Sigmoid colon (tissue), 4 donors: ENCODE measurements around the gene ZNF564.

Experiments
- EP300 ChIP-seq, 4 donors: sonication (generic); formaldehyde crosslinking; IDR thresholded peaks; one replicate each; pipeline ENCODE4 v1.6.1; 2017; ENCODE audit warnings: antibody characterized with exemption in 4 of 4
- TF ChIP-seq, protein P1 (sequence below), 4 experiments: fragments of 450-650 bp in 3 of 4; fragments of 200-600 bp in 1 of 4; IDR thresholded peaks; one replicate each; pipeline ENCODE4 v1.5.1; 2016 to 2019; ENCODE audit warnings: antibody characterized with exemption in 4 of 4, mild to moderate bottlenecking in 3 of 4, moderate library complexity in 2 of 4

DNA sequence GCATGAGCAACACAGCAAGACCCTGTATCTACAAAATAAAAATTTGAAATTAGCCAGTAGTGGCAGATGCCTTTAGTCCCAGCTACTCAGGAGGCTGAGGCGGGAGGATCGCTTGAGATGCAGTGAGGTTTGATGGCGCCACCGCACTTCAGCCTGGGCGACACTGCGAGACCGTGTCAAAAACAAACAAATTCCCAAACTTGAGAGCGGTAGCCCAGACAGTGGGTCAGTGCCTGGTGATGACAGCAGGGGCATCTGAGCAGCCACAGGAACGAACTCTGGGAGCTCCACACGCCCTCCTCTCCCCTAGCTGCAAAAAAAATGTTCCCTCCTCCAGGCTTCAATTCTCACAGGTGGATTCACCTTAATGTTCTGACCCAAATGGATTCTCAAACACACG is 45.2 kb upstream of the ZNF564 start:
- TF ChIP-seq, protein P1, sequence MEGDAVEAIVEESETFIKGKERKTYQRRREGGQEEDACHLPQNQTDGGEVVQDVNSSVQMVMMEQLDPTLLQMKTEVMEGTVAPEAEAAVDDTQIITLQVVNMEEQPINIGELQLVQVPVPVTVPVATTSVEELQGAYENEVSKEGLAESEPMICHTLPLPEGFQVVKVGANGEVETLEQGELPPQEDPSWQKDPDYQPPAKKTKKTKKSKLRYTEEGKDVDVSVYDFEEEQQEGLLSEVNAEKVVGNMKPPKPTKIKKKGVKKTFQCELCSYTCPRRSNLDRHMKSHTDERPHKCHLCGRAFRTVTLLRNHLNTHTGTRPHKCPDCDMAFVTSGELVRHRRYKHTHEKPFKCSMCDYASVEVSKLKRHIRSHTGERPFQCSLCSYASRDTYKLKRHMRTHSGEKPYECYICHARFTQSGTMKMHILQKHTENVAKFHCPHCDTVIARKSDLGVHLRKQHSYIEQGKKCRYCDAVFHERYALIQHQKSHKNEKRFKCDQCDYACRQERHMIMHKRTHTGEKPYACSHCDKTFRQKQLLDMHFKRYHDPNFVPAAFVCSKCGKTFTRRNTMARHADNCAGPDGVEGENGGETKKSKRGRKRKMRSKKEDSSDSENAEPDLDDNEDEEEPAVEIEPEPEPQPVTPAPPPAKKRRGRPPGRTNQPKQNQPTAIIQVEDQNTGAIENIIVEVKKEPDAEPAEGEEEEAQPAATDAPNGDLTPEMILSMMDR (IDR thresholded peaks at IDR 0.05), result no peak
- no peak for TF ChIP-seq EP300 (IDR thresholded peaks at IDR 0.05)
